ENCODE measurements around the gene RAB11FIP4.

GRCh38 chr17:31523862-31524730 lies 132.6 kb downstream of the RAB11FIP4 start:
- TF ChIP-seq EZH2phosphoT487 (IDR thresholded peaks at IDR 0.05; ENCODE audit: insufficient read depth, low read depth), result no peak
- TF ChIP-seq EZH2 (IDR thresholded peaks at IDR 0.05; ENCODE audit: insufficient read depth, poor library complexity, severe bottlenecking), result no peak
